Vagina (tissue), 2 donors: ENCODE results near the gene OPN1SW. TPM values are rescaled to one million over a fixed set of nuclear protein-coding genes. Genes with fewer than 3 reads are reported as not detected.

Experiments used
- DNase-seq, 2 donors: peaks; one replicate each; pipeline ENCODE4 v3.0.0-alpha.2; 2017; ENCODE audit errors: extremely low spot score in 2 of 2
- H3K27ac ChIP-seq: fragments of 200-600 bp; sonication (generic); one replicate; pipeline ENCODE4 v1.5.1; 2019
- H3K27me3 ChIP-seq: fragments of 200-600 bp; sonication (generic); one replicate; pipeline ENCODE4 v1.5.1; 2019
- H3K36me3 ChIP-seq, 2 donors: fragments of 200-600 bp; sonication (generic); one replicate each; pipeline ENCODE4 v1.5.1; 2017 to 2019
- H3K4me1 ChIP-seq: fragments of 200-600 bp; sonication (generic); one replicate; pipeline ENCODE4 v1.5.1; 2019
- H3K4me3 ChIP-seq, 2 donors: fragments of 200-600 bp; sonication (generic); 1 replicate in 1 of 2; 2 replicates in 1 of 2; pipeline ENCODE4 v1.5.1; 2016 to 2019
- H3K9me3 ChIP-seq: fragments of 200-600 bp; sonication (generic); one replicate; pipeline ENCODE4 v1.5.1; 2019
- CTCF ChIP-seq, 3 experiments: fragments of 450-650 bp in 2 of 3; fragments of 200-600 bp in 1 of 3; sonication (generic) in 1 of 3; IDR thresholded peaks; one replicate each; pipeline ENCODE4 v1.5.1; 2017 to 2019; ENCODE audit warnings: antibody characterized with exemption in 3 of 3, mild to moderate bottlenecking in 2 of 3, moderate library complexity in 2 of 3
- POLR2A ChIP-seq, 2 donors: fragments of 450-650 bp; IDR thresholded peaks; one replicate each; pipeline ENCODE4 v1.6.1; 2017; ENCODE audit warnings: antibody characterized with exemption in 2 of 2, mild to moderate bottlenecking in 2 of 2, moderate library complexity in 2 of 2
- POLR2AphosphoS5 ChIP-seq, 2 donors: sonication (generic); formaldehyde crosslinking; IDR thresholded peaks; one replicate each; pipeline ENCODE4 v1.9.0; 2017; ENCODE audit warnings: antibody characterized with exemption in 2 of 2, mild to moderate bottlenecking in 2 of 2, low read depth in 1 of 2; ENCODE audit not compliant: insufficient read depth in 1 of 2
- intact Hi-C: fragments of 100-400 bp; cut with DNase I; formaldehyde crosslinking; loops from one replicate; pipeline ENCODE4 v1.15.1; 2023
- total RNA-seq: library from RNA; depleted of rRNA; stranded (reverse); fragments of >200 nt; gene quantifications from one replicate; pipeline ENCODE4 v1.2.3, GENCODE V29; 2016

The OPN1SW gene
- total RNA-seq, 1 donor from 2014 or later: not detected

- Histone ChIP-seq H3K4me3 (no peak overlapping the region), H3K4me1 (peaks cover 45% of the 10 kb centered on the region), H3K27ac (no peak overlapping the region), H3K9me3 (no peaks in the 10 kb centered on the region), H3K27me3 (no peaks in the 10 kb centered on the region), H3K36me3 (peaks cover 0 to 23% of the 10 kb centered on the region in 2 donors)
- TF ChIP-seq POLR2AphosphoS5 (IDR thresholded peaks at IDR 0.05; ENCODE audit: insufficient read depth in 1 of 2, low read depth in 1 of 2) (no peak), POLR2A (IDR thresholded peaks at IDR 0.05) (no peak), CTCF (IDR thresholded peaks at IDR 0.05) (no peak)
- no peak for DNase-seq
- intact Hi-C loops: no loop called here
These were observed 29.9 kb downstream of the OPN1SW start for GRCh38 chr7:128745706-128746105.

- TF ChIP-seq POLR2AphosphoS5 (IDR thresholded peaks at IDR 0.05; ENCODE audit: insufficient read depth in 1 of 2, low read depth in 1 of 2): no peak
- TF ChIP-seq CTCF (IDR thresholded peaks at IDR 0.05): no peak
- no peak for TF ChIP-seq POLR2A (IDR thresholded peaks at IDR 0.05)
- Histone ChIP-seq H3K27ac (no peak overlapping the region), H3K4me1 (peaks cover 55% of the 10 kb centered on the region), H3K27me3 (no peaks in the 10 kb centered on the region), H3K9me3 (no peaks in the 10 kb centered on the region), H3K4me3 (no peak overlapping the region), H3K36me3 (peaks cover 0 to 12% of the 10 kb centered on the region in 2 donors)
- no peak for DNase-seq
- intact Hi-C loops: no loop called here
These were observed 31.2 kb downstream of the OPN1SW start for GRCh38 chr7:128744366-128744905.

- DNase-seq: no peak
- no peak overlapping the region for H3K4me3 ChIP-seq
- intact Hi-C loops: no loop called here
- no peak for TF ChIP-seq CTCF (IDR thresholded peaks at IDR 0.05)
- peaks cover 58% of the 10 kb centered on the region for H3K4me1 ChIP-seq
- no peaks in the 10 kb centered on the region for H3K27me3 ChIP-seq
- H3K9me3 ChIP-seq: no peaks in the 10 kb centered on the region
- H3K36me3 ChIP-seq: peaks cover 0 to under 1% of the 10 kb centered on the region in 2 donors
- no peak overlapping the region for H3K27ac ChIP-seq
These were observed 32.4 kb downstream of the OPN1SW start for GRCh38 chr7:128743112-128743772.

DNA sequence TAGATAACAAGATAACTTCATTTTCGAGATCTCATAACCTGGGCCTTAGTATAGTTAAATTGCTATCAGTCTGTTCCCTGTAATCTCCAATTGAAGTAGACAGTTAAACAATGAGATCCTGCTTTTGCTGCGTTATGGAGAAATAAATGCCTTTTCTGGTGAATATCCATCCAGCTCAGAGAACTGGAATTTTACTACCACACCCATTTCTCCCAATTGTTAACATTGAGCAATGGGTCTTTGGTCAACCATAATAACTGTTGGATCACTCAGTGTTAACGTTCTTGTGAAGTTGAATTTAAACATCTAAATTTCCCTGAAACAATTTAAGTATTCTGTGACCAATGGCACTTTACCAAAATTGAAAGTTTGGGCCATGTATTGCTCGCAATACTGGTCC is 33.4 kb downstream of the OPN1SW start:
- no peak for DNase-seq
- Histone ChIP-seq H3K27me3 (no peaks in the 10 kb centered on the region), H3K36me3 (no peaks in the 10 kb centered on the region), H3K4me1 (peaks cover 68% of the 10 kb centered on the region), H3K27ac (peak overlapping the region; percentile 88), H3K4me3 (no peak overlapping the region), H3K9me3 (no peaks in the 10 kb centered on the region)
- no peak for TF ChIP-seq POLR2AphosphoS5 (IDR thresholded peaks at IDR 0.05; ENCODE audit: insufficient read depth in 1 of 2, low read depth in 1 of 2)
- no peak for TF ChIP-seq POLR2A (IDR thresholded peaks at IDR 0.05)
- no peak for TF ChIP-seq CTCF (IDR thresholded peaks at IDR 0.05)
- intact Hi-C loops: no loop called here

- Histone ChIP-seq H3K4me3 (peak overlapping the region in 1 of 2 donors; percentile 92), H3K4me1 (peaks cover 68% of the 10 kb centered on the region), H3K36me3 (no peaks in the 10 kb centered on the region), H3K9me3 (no peaks in the 10 kb centered on the region), H3K27me3 (no peaks in the 10 kb centered on the region), H3K27ac (peak overlapping the region; percentile 88)
- DNase-seq: no peak
- TF ChIP-seq POLR2A (IDR thresholded peaks at IDR 0.05) (no peak), CTCF (IDR thresholded peaks at IDR 0.05) (no peak), POLR2AphosphoS5 (IDR thresholded peaks at IDR 0.05; ENCODE audit: insufficient read depth in 1 of 2, low read depth in 1 of 2) (no peak)
- intact Hi-C loops: no loop called here
These were observed 34.1 kb downstream of the OPN1SW start for GRCh38 chr7:128741491-128741890.
